HepG2 (cell line): Measurements from ENCODE around the gene OPRL1. TPM values are rescaled to one million over a fixed set of nuclear protein-coding genes. Genes with fewer than 3 reads are reported as not detected.

Source experiments
- ATF1 ChIP-seq: IDR thresholded peaks from 2 replicates; pipeline ENCODE4 v1.6.1; 2016; ENCODE audit warnings: mild to moderate bottlenecking, control low read depth
- CHD4 ChIP-seq: fragments of 200-600 bp; sonication (generic); IDR thresholded peaks from 2 replicates; pipeline ENCODE4 v1.7.0; 2017; ENCODE audit warnings: mild to moderate bottlenecking, low read length, borderline replicate concordance
- ETV5 ChIP-seq: IDR thresholded peaks from 2 replicates; pipeline ENCODE4 v1.6.1; 2018; ENCODE audit warnings: missing biosample characterization, missing genetic modification reagents, inconsistent platforms, borderline replicate concordance
- HNRNPLL ChIP-seq: fragments of 200-400 bp; formaldehyde crosslinking; IDR thresholded peaks from 2 replicates; pipeline ENCODE4 v1.6.1; 2017; ENCODE audit warnings: mild to moderate bottlenecking, low read depth, low read length; ENCODE audit not compliant: poor library complexity, severe bottlenecking
- ISL2 ChIP-seq: sonication (generic); formaldehyde crosslinking; IDR thresholded peaks from 2 replicates; pipeline ENCODE4 v1.5.0; 2020; ENCODE audit warnings: missing genetic modification reagents
- PCBP1 ChIP-seq: fragments of 200-400 bp; formaldehyde crosslinking; IDR thresholded peaks from 2 replicates; pipeline ENCODE4 v1.6.1; 2017; ENCODE audit warnings: mild to moderate bottlenecking, low read depth, low read length, borderline replicate concordance
- RFX1 ChIP-seq: fragments of 450-650 bp; IDR thresholded peaks from 2 replicates; pipeline ENCODE4 v1.6.1; 2017
- SAP130 ChIP-seq: IDR thresholded peaks from 2 replicates; pipeline ENCODE4 v1.6.1; 2016; ENCODE audit warnings: low read depth
- SETDB1 ChIP-seq: sonication (generic); formaldehyde crosslinking; IDR thresholded peaks from 2 replicates; pipeline ENCODE4 v1.5.1; 2020; ENCODE audit warnings: missing genetic modification reagents, mild to moderate bottlenecking, borderline replicate concordance
- TEAD3 ChIP-seq: optimal IDR thresholded peaks from 2 replicates; pipeline ENCODE3; 2016; ENCODE audit warnings: borderline replicate concordance
- U2AF1 ChIP-seq: fragments of 200-400 bp; formaldehyde crosslinking; optimal IDR thresholded peaks from 2 replicates; pipeline ENCODE3; 2017; ENCODE audit warnings: mild to moderate bottlenecking, low read depth, low read length
- YEATS2 ChIP-seq: sonication (generic); formaldehyde crosslinking; IDR thresholded peaks from 2 replicates; pipeline ENCODE4 v1.4.0; 2020; ENCODE audit warnings: missing genetic modification reagents, borderline replicate concordance
- ZBTB49 ChIP-seq: sonication (generic); formaldehyde crosslinking; IDR thresholded peaks from 2 replicates; pipeline ENCODE4 v1.4.0; 2020; ENCODE audit warnings: missing genetic modification reagents, borderline replicate concordance
- ZFY ChIP-seq: sonication (generic); formaldehyde crosslinking; IDR thresholded peaks from 2 replicates; pipeline ENCODE4 v1.4.0; 2020; ENCODE audit warnings: missing genetic modification reagents
- ZHX1 ChIP-seq: sonication (generic); formaldehyde crosslinking; IDR thresholded peaks from 2 replicates; pipeline ENCODE4 v1.8.1; 2022; ENCODE audit warnings: low read depth, mild to moderate bottlenecking, missing genetic modification reagents
- ZNF34 ChIP-seq: sonication (generic); formaldehyde crosslinking; IDR thresholded peaks from 2 replicates; pipeline ENCODE4 v1.4.0; 2020; ENCODE audit warnings: mild to moderate bottlenecking, missing genetic modification reagents, borderline replicate concordance
- ZNF383 ChIP-seq: sonication (generic); formaldehyde crosslinking; IDR thresholded peaks from 2 replicates; pipeline ENCODE4 v1.4.0; 2020; ENCODE audit warnings: missing genetic modification reagents, mild to moderate bottlenecking, borderline replicate concordance
- ZNF431 ChIP-seq: sonication (generic); formaldehyde crosslinking; IDR thresholded peaks from 2 replicates; pipeline ENCODE4 v1.9.0; 2022; ENCODE audit warnings: missing genetic modification reagents, low read depth, mild to moderate bottlenecking, borderline replicate concordance
- ZNF550 ChIP-seq: sonication (generic); formaldehyde crosslinking; IDR thresholded peaks from 2 replicates; pipeline ENCODE4 v1.4.0; 2020; ENCODE audit warnings: mild to moderate bottlenecking, missing genetic modification reagents, borderline replicate concordance
- ZNF672 ChIP-seq: sonication (generic); formaldehyde crosslinking; IDR thresholded peaks from 2 replicates; pipeline ENCODE4 v1.8.1; 2022; ENCODE audit warnings: missing genetic modification reagents
- ZNF691 ChIP-seq: sonication (generic); formaldehyde crosslinking; IDR thresholded peaks from 2 replicates; pipeline ENCODE4 v1.4.0; 2020; ENCODE audit warnings: missing genetic modification reagents, low read depth, mild to moderate bottlenecking, borderline replicate concordance
- polyA plus RNA-seq, 8 experiments: library from polyadenylated mRNA; depleted of rRNA in 3 of 8; stranded (reverse) in 7 of 8; unstranded in 1 of 8; fragments of >200 nt; fragmentation: Illumina TruSeq in 4 of 8; extraction: Trizol in 4 of 8; gene quantifications; 2 replicates each; pipeline versions ENCODE4 v1.2.1 to v1.2.3, GENCODE V29; 2011 to 2016; ENCODE audit warnings: low read depth in 4 of 8, missing spikeins in 1 of 8, mixed read lengths in 1 of 8; ENCODE audit not compliant: insufficient read depth in 1 of 8
- total RNA-seq, 5 experiments: library from RNA; depleted of rRNA; stranded (reverse); fragments of >200 nt; fragmentation: Illumina TruSeq; extraction: Trizol; gene quantifications; 2 replicates each; pipeline ENCODE4 v1.2.3, GENCODE V29; 2016; ENCODE audit warnings: low read depth in 1 of 5
- TF ChIP-seq, protein P1 (sequence below): sonication (generic); formaldehyde crosslinking; conservative IDR thresholded peaks from 2 replicates; pipeline ENCODE4 v1.8.0; 2022; ENCODE audit warnings: low read depth, missing genetic modification reagents

OPRL1 gene
- total and polyA plus RNA-seq, 2 of the 13 experiments (the other 11 are each of a cell fraction or from before 2014, with no cell fraction given): 0.35 to 0.71 TPM

DNA sequence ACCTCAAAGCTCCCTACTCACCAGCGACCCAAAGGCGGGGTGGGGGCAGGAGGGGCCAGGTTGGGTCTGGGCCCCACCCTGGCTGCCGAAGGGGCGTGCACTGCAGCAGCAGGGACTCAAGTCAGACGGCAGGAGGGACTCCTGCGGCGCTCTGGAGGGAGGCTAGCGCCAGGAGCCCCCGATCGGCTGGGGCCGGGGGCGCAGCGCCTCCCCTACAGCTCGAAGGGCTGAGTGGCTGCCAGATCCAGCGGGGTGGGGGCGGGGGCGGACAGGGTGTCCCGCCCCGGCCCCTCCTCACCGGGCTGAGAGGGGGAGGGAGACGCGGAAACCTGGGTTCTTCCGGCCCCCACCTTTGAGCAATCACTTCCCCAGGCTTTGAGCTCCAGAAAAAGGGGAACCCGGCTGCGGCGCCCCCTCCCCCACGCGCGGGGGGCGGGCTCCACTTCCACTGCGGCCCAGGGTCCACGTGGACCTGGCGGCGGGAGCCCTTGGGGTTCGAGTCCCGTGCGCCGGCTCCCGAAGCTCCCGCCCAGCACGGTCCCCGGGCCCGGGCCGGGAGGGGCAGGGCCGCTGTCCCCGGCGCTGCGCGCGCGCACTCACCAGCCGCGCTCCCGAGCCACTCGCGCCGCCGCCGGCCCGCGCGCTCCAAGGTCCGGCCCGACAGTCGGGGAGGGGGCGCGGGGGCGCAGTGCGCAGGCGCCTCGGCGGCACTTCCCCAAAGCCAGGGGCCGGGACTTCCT, 439 bp upstream of the OPRL1 start, which contains the start of gene RGS19 (continued):
- no peak for TF ChIP-seq ZBTB49 (CRISPR knock-in tag)
- no peak for TF ChIP-seq ZNF34 (CRISPR knock-in tag)
- no peak for TF ChIP-seq ZNF672 (CRISPR knock-in tag)
- peak; percentile 64; the same call in 1 of the 2 replicates for TF ChIP-seq SETDB1 (CRISPR knock-in tag)
- 0 out of 2 replicates have a peak, but pooled peaks have one; percentile 84 for TF ChIP-seq ZNF550 (CRISPR knock-in tag)
- TF ChIP-seq ZNF383 (CRISPR knock-in tag): no peak
- peak; percentile 70; the same call in 1 of the 2 replicates for TF ChIP-seq CHD4
- TF ChIP-seq, protein P1, sequence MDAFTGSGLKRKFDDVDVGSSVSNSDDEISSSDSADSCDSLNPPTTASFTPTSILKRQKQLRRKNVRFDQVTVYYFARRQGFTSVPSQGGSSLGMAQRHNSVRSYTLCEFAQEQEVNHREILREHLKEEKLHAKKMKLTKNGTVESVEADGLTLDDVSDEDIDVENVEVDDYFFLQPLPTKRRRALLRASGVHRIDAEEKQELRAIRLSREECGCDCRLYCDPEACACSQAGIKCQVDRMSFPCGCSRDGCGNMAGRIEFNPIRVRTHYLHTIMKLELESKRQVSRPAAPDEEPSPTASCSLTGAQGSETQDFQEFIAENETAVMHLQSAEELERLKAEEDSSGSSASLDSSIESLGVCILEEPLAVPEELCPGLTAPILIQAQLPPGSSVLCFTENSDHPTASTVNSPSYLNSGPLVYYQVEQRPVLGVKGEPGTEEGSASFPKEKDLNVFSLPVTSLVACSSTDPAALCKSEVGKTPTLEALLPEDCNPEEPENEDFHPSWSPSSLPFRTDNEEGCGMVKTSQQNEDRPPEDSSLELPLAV (CRISPR knock-in tag): no peak
- peak; percentile 68 for TF ChIP-seq ZFY (CRISPR knock-in tag)
- TF ChIP-seq ZNF691 (CRISPR knock-in tag): peak; percentile 31; the same call in 1 of the 2 replicates
- TF ChIP-seq ISL2 (CRISPR knock-in tag): no peak
- peak; percentile 71 for TF ChIP-seq ETV5 (CRISPR knock-in tag)
- 0 out of 2 replicates have a peak, but pooled peaks have one; percentile 86 for TF ChIP-seq PCBP1
- TF ChIP-seq U2AF1: peak; percentile 10
- TF ChIP-seq ATF1: no peak
- TF ChIP-seq SAP130: peak; percentile 47
- TF ChIP-seq TEAD3 (CRISPR knock-in tag): peak; percentile 40
- 0 out of 2 replicates have a peak, but pooled peaks have one; percentile 20 for TF ChIP-seq ZHX1 (CRISPR knock-in tag)
- TF ChIP-seq HNRNPLL: peak; percentile 36
- TF ChIP-seq YEATS2 (CRISPR knock-in tag): peak; percentile 18; the same call in 1 of the 2 replicates
- TF ChIP-seq RFX1: no peak
- peak; percentile 56; the same call in 1 of the 2 replicates for TF ChIP-seq ZNF431 (CRISPR knock-in tag)
